Peyer's patch (tissue), 4 donors: ENCODE results near the gene PTTG1IP. TPM values are rescaled to one million over a fixed set of nuclear protein-coding genes. Genes with fewer than 3 reads are reported as not detected.

Experiments used
- DNase-seq, 3 donors: peaks; one replicate each; pipeline ENCODE4 v3.0.0-alpha.2; 2017 to 2019
- H3K27ac ChIP-seq, 4 donors: fragments of 200-600 bp; sonication (generic); one replicate each; pipeline ENCODE4 v1.5.1; 2016 to 2019
- H3K27me3 ChIP-seq, 2 donors: fragments of 200-600 bp; sonication (generic); one replicate each; pipeline ENCODE4 v1.5.1; 2019
- H3K36me3 ChIP-seq, 3 donors: fragments of 200-600 bp; sonication (generic); one replicate each; pipeline ENCODE4 v1.5.1; 2016 to 2019
- H3K4me1 ChIP-seq, 4 donors: fragments of 200-600 bp; sonication (generic); one replicate each; pipeline ENCODE4 v1.5.1; 2016 to 2019
- H3K4me3 ChIP-seq, 4 donors: fragments of 200-600 bp; sonication (generic); 1 replicate in 3 of 4; 2 replicates in 1 of 4; pipeline ENCODE4 v1.5.1; 2016 to 2019; ENCODE audit warnings: mild to moderate bottlenecking in 1 of 4
- H3K9me3 ChIP-seq, 4 donors: fragments of 200-600 bp; sonication (generic); one replicate each; pipeline ENCODE4 v1.5.1; 2016 to 2019; ENCODE audit warnings: mild to moderate bottlenecking in 1 of 4
- CTCF ChIP-seq, 6 experiments: fragments of 450-650 bp in 4 of 6; fragments of 200-600 bp in 2 of 6; sonication (generic) in 1 of 6; IDR thresholded peaks; one replicate each; pipeline ENCODE4 v1.5.1; 2017 to 2019; ENCODE audit warnings: antibody characterized with exemption in 6 of 6, mild to moderate bottlenecking in 3 of 6, moderate library complexity in 1 of 6
- POLR2A ChIP-seq, 2 donors: fragments of 450-650 bp; IDR thresholded peaks; one replicate each; pipeline ENCODE4 v1.5.1; 2017; ENCODE audit warnings: antibody characterized with exemption in 2 of 2, mild to moderate bottlenecking in 2 of 2, moderate library complexity in 2 of 2
- total RNA-seq, 4 donors: library from RNA; depleted of rRNA; stranded (reverse); fragments of >200 nt; gene quantifications; one replicate each; pipeline ENCODE4 v1.1.0, GENCODE V29; 2016

Gene PTTG1IP
- total RNA-seq, 4 donors from 2014 or later: 69.3 to 495 (median 390) TPM

GRCh38 chr21:44889625-44890337 lies 16.3 kb upstream of the PTTG1IP start:
- H3K27me3 ChIP-seq: no peaks in the 10 kb centered on the region
- no peak overlapping the region for H3K4me3 ChIP-seq
- DNase-seq: no peak
- H3K4me1 ChIP-seq: no peaks in the 10 kb centered on the region
- no peaks in the 10 kb centered on the region for H3K36me3 ChIP-seq
- no peak overlapping the region for H3K27ac ChIP-seq
- no peaks in the 10 kb centered on the region for H3K9me3 ChIP-seq
- no peak for TF ChIP-seq POLR2A (IDR thresholded peaks at IDR 0.05)
- no peak for TF ChIP-seq CTCF (IDR thresholded peaks at IDR 0.05)

GRCh38 chr21:44888581-44889550 lies 15.4 kb upstream of the PTTG1IP start:
- TF ChIP-seq POLR2A (IDR thresholded peaks at IDR 0.05) (no peak), CTCF (IDR thresholded peaks at IDR 0.05) (no peak)
- H3K4me3 ChIP-seq: no peak overlapping the region
- H3K27me3 ChIP-seq: no peaks in the 10 kb centered on the region
- H3K36me3 ChIP-seq: no peaks in the 10 kb centered on the region
- H3K27ac ChIP-seq: no peak overlapping the region
- no peaks in the 10 kb centered on the region for H3K9me3 ChIP-seq
- H3K4me1 ChIP-seq: no peaks in the 10 kb centered on the region
- DNase-seq: no peak

- H3K36me3 ChIP-seq: no peaks in the 10 kb centered on the region
- TF ChIP-seq CTCF (IDR thresholded peaks at IDR 0.05) (no peak), POLR2A (IDR thresholded peaks at IDR 0.05) (no peak)
Measured at GRCh38 chr21:44887807-44888580, 14.5 kb upstream of the PTTG1IP start.

GRCh38 chr21:44887126-44887806 lies 13.8 kb upstream of the PTTG1IP start:
- Histone ChIP-seq H3K4me3 (no peak overlapping the region), H3K27me3 (no peaks in the 10 kb centered on the region), H3K9me3 (no peaks in the 10 kb centered on the region), H3K36me3 (no peaks in the 10 kb centered on the region), H3K4me1 (no peaks in the 10 kb centered on the region), H3K27ac (no peak overlapping the region)
- no peak for TF ChIP-seq POLR2A (IDR thresholded peaks at IDR 0.05)
- TF ChIP-seq CTCF (IDR thresholded peaks at IDR 0.05): no peak
- no peak for DNase-seq

More at GRCh38 chr21:44887807-44888580, 14.5 kb upstream of the PTTG1IP start:
- Histone ChIP-seq H3K4me3 (no peak overlapping the region), H3K9me3 (no peaks in the 10 kb centered on the region), H3K4me1 (no peaks in the 10 kb centered on the region), H3K27ac (no peak overlapping the region), H3K27me3 (no peaks in the 10 kb centered on the region)
- DNase-seq: no peak
